ENCODE measurements around the gene TPBGL. TPM values are rescaled to one million over a fixed set of nuclear protein-coding genes. Genes with fewer than 3 reads are reported as not detected.

Gene TPBGL
- total RNA-seq, 1 experiment from 2014 or later, result not detected

DNA sequence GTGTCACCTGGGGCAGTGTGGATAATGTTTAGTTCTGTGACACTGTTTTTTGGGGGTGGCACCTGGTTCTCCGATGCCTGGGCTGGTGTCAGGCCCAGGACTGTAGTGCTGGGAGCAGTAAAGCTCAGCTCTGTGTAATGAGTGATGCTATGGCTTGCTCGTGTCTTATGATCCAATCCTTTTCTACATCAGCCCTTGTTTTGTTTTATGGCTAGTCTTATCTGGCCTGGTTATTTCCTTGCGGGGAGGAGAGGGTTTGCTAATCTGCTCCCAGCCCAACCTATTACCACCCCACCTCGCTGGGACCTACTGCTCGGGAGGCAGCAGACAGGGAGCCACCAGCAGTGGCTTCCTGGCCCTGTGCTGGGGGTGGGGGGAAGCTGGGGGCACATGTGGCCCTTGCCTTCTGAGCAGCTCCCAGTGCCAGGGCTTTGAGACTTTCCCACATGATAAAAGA lies 35.0 kb upstream of the TPBGL start:
- DNase-seq, result no peak
- Histone ChIP-seq H3K27me3 (ENCODE audit: insufficient read depth, low read depth) (peaks cover 71% of the 10 kb centered on the region), H3K9me2 (ENCODE audit: insufficient read depth) (no peaks in the 10 kb centered on the region), H3F3A (ENCODE audit: insufficient read depth, low read depth) (no peaks in the 10 kb centered on the region), H4K20me1 (ENCODE audit: insufficient read depth) (no peaks in the 10 kb centered on the region; the same call in 1 of the 2 replicates), H3K4me2 (no peak overlapping the region), H3K4me3 (no peak overlapping the region), H3K79me2 (ENCODE audit: low read depth) (no peaks in the 10 kb centered on the region), H3K27ac (no peak overlapping the region), H3K36me3 (ENCODE audit: low read depth) (no peaks in the 10 kb centered on the region), H3K9me3 (ENCODE audit: insufficient read depth, low read depth) (no peaks in the 10 kb centered on the region), H3K4me1 (replicated peaks; ENCODE audit: insufficient read depth) (no peaks in the 10 kb centered on the region), H2AFZ (no peak overlapping the region)
- ChIA-PET POLR2A (ENCODE audit: unreplicated experiment) (no interaction called here), CTCF (interaction anchor here (0.5 to 1.7 kb wide), 17 partner anchors 9 to 1613 kb away, joined by 3 to 35 read pairs (median 3); no protein-coding TSS in a partner anchor)
- no peak for TF ChIP-seq EZH2 (IDR thresholded peaks at IDR 0.05; ENCODE audit: low read depth)
- TF ChIP-seq, protein P1, sequence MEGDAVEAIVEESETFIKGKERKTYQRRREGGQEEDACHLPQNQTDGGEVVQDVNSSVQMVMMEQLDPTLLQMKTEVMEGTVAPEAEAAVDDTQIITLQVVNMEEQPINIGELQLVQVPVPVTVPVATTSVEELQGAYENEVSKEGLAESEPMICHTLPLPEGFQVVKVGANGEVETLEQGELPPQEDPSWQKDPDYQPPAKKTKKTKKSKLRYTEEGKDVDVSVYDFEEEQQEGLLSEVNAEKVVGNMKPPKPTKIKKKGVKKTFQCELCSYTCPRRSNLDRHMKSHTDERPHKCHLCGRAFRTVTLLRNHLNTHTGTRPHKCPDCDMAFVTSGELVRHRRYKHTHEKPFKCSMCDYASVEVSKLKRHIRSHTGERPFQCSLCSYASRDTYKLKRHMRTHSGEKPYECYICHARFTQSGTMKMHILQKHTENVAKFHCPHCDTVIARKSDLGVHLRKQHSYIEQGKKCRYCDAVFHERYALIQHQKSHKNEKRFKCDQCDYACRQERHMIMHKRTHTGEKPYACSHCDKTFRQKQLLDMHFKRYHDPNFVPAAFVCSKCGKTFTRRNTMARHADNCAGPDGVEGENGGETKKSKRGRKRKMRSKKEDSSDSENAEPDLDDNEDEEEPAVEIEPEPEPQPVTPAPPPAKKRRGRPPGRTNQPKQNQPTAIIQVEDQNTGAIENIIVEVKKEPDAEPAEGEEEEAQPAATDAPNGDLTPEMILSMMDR (conservative IDR thresholded peaks at IDR 0.05), result no peak
- intact Hi-C loops (cut with micrococcal nuclease; ENCODE audit: unreplicated experiment), result loop anchor here (1.0 to 2.0 kb wide), 3 partner anchors 44 to 182 kb away; no protein-coding TSS in a partner anchor
- no TSS peak for BruUV-seq (replicated peaks)

- no peaks in the 10 kb centered on the region for H3F3A ChIP-seq (ENCODE audit: insufficient read depth, low read depth)
- H3K9me3 ChIP-seq (ENCODE audit: insufficient read depth, low read depth), result no peaks in the 10 kb centered on the region
- H3K27me3 ChIP-seq (ENCODE audit: insufficient read depth, low read depth), result peaks cover 45% of the 10 kb centered on the region
- no peak overlapping the region for H3K4me2 ChIP-seq
- no peak for DNase-seq
- no peaks in the 10 kb centered on the region for H3K36me3 ChIP-seq (ENCODE audit: low read depth)
- ChIA-PET CTCF (no interaction called here), POLR2A (ENCODE audit: unreplicated experiment) (no interaction called here)
- H2AFZ ChIP-seq, result no peak overlapping the region
- H4K20me1 ChIP-seq (ENCODE audit: insufficient read depth), result no peaks in the 10 kb centered on the region; the same call in 1 of the 2 replicates
- H3K9me2 ChIP-seq (ENCODE audit: insufficient read depth), result no peaks in the 10 kb centered on the region; the same call in 1 of the 2 replicates
- intact Hi-C loops (cut with micrococcal nuclease; ENCODE audit: unreplicated experiment), result no loop called here
- TF ChIP-seq, protein P1 (conservative IDR thresholded peaks at IDR 0.05), result no peak
- TF ChIP-seq EZH2 (IDR thresholded peaks at IDR 0.05; ENCODE audit: low read depth), result no peak
- no peak overlapping the region for H3K27ac ChIP-seq
- H3K4me3 ChIP-seq, result no peak overlapping the region
- BruUV-seq (replicated peaks), result no TSS peak
- no peaks in the 10 kb centered on the region for H3K4me1 ChIP-seq (replicated peaks; ENCODE audit: insufficient read depth)
- no peaks in the 10 kb centered on the region for H3K79me2 ChIP-seq (ENCODE audit: low read depth)
Observed at GRCh38 chr11:75208446-75208845, 32.1 kb upstream of the TPBGL start.

- POLR2A ChIA-PET (ENCODE audit: unreplicated experiment), result no interaction called here
Observed at GRCh38 chr11:75212411-75212810, 28.2 kb upstream of the TPBGL start.

More at GRCh38 chr11:75212411-75212810, 28.2 kb upstream of the TPBGL start:
- intact Hi-C loops (cut with micrococcal nuclease; ENCODE audit: unreplicated experiment), result no loop called here
- no peak for DNase-seq
- Histone ChIP-seq H3K4me1 (replicated peaks; ENCODE audit: insufficient read depth) (no peaks in the 10 kb centered on the region), H3F3A (ENCODE audit: insufficient read depth, low read depth) (no peaks in the 10 kb centered on the region), H3K79me2 (ENCODE audit: low read depth) (no peaks in the 10 kb centered on the region), H3K9me3 (ENCODE audit: insufficient read depth, low read depth) (no peaks in the 10 kb centered on the region), H3K36me3 (ENCODE audit: low read depth) (no peaks in the 10 kb centered on the region), H2AFZ (no peak overlapping the region), H4K20me1 (ENCODE audit: insufficient read depth) (no peaks in the 10 kb centered on the region; the same call in 1 of the 2 replicates), H3K4me3 (no peak overlapping the region), H3K27me3 (ENCODE audit: insufficient read depth, low read depth) (peaks cover 28% of the 10 kb centered on the region), H3K4me2 (no peak overlapping the region), H3K27ac (no peak overlapping the region), H3K9me2 (ENCODE audit: insufficient read depth) (no peaks in the 10 kb centered on the region; the same call in 1 of the 2 replicates)
- CTCF ChIA-PET, result interaction anchor here (0.6 kb wide), 1 partner anchor 26 kb away, joined by 5 read pairs; no protein-coding TSS in a partner anchor
- BruUV-seq (replicated peaks), result no TSS peak
- TF ChIP-seq, protein P1 (conservative IDR thresholded peaks at IDR 0.05), result no peak
- TF ChIP-seq EZH2 (IDR thresholded peaks at IDR 0.05; ENCODE audit: low read depth), result no peak

Data from PC-9 (cell line).